GM10266 (cell line): Measurements from ENCODE around the gene CELF2.
A peak's percentile ranks its signal among the peaks of the same experiment; 100 is the strongest.

Experiments
- DNase-seq: peaks from one replicate; pipeline ENCODE4 v3.0.0; 2012; ENCODE audit errors: extremely low spot score
- CTCF ChIP-seq: IDR thresholded peaks from 2 replicates; pipeline ENCODE4 v1.5.1; 2012; ENCODE audit warnings: mild to moderate bottlenecking, low read depth; ENCODE audit not compliant: control insufficient read depth, insufficient read depth; ENCODE audit errors: missing control alignments

CELF2 gene

GRCh38 chr10:11193001-11193551, 175.4 kb downstream of the CELF2 start:
- no peak for DNase-seq
- no peak for TF ChIP-seq CTCF

DNA sequence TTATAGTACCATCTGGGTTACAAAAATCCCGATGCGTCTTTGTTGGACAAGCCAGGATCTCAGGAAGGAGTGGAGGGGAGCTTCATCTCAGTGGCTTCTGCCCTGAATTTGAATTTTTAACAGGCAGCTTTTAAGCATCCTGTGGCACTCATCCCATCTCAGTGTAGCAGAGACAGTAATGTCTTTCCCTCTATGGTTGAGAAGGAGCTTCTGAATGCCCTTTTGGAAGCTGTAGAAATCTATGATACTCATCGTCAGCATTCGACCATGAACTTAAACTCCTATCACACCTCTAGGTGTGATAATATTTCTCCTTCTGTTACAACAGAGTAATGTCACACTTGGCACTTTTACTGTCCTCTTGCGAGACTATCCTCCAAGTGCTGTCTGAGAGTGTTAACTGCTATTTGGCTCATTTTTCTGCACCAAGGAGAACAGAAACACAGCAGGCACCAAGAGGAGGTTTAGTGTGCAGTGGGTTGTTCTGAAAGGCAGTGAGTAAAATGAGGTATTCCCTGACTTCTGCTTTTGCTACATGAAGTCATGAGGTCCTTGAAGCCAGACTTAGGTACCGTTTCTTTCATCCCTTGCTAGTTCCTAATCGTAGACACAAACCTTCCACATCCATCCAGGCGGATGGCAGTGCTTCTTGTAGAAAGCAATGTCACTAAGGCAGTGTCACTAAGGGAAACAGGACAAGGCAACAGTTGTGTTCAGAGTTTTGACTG, 177.4 kb downstream of the CELF2 start:
- TF ChIP-seq CTCF = no peak
- no peak for DNase-seq

DNA sequence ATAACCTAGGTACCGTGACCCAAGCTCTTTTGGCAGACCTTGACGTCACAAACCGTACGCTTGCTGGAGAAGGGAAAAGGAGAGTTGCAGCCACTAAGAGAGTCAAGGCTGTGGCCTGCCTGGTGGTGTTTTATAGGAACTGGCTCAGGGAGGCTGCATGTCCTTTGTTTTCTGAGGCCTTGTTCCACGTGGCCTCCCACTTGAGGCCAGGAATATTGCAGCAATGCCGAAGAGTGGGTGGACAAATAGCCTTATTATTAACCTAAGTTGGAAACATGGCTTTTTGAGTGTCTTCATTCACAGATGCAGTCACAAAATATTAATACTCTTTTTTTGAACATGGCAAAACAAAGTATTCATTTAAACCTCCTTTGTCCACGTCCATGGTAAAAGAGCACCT, 178.0 kb downstream of the CELF2 start:
- DNase-seq = no peak
- TF ChIP-seq CTCF = no peak

GRCh38 chr10:11197266-11197712, 179.6 kb downstream of the CELF2 start:
- TF ChIP-seq CTCF = no peak
- DNase-seq = peak; percentile 40

- TF ChIP-seq CTCF = no peak
- no peak for DNase-seq
These were observed 180.2 kb downstream of the CELF2 start for GRCh38 chr10:11197878-11198277.

DNA sequence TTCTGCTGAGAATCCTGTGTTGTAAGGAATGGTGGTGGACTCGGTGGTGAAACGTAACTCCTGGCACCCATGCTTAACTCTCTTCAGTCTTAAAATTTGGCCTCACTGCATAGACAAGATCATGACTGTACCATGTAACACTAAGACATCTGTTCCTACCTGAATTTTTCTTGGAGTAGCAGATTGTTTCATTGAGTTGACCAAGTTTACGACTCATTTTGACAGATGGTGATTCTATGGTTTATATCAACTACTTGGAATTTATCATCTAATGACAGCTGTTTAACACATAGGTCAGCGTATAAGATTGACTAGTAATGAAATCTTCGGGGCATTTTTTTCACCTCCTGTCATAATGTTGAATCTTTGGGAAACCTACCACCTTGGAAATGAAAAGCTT, 184.2 kb downstream of the CELF2 start:
- TF ChIP-seq CTCF = no peak
- DNase-seq = no peak

GRCh38 chr10:11204351-11204942, 186.8 kb downstream of the CELF2 start:
- no peak for DNase-seq
- no peak for TF ChIP-seq CTCF
